HepG2 (cell line): ENCODE results near the gene MTA2. TPM values are rescaled to one million over a fixed set of nuclear protein-coding genes. Genes with fewer than 3 reads are reported as not detected.

Source experiments
- CHCHD3 ChIP-seq: sonication (generic); formaldehyde crosslinking; IDR thresholded peaks from 2 replicates; pipeline ENCODE4 v1.8.0; 2022; ENCODE audit warnings: mild to moderate bottlenecking, missing genetic modification reagents, moderate library complexity
- GABPA ChIP-seq, 2 experiments: IDR thresholded peaks; 2 replicates each; pipeline ENCODE4 v1.6.1; 2011 to 2016; ENCODE audit warnings: low read depth in 2 of 2, low read length in 1 of 2, missing biosample characterization in 1 of 2, missing genetic modification characterization in 1 of 2
- JARID2 ChIP-seq: sonication (generic); formaldehyde crosslinking; IDR thresholded peaks from 2 replicates; pipeline ENCODE4 v1.8.1; 2023; ENCODE audit warnings: missing genetic modification reagents, inconsistent platforms; ENCODE audit not compliant: insufficient replicate concordance
- MTERF4 ChIP-seq: sonication (generic); formaldehyde crosslinking; IDR thresholded peaks from 2 replicates; pipeline ENCODE4 v1.8.0; 2023; ENCODE audit warnings: mild to moderate bottlenecking, missing genetic modification reagents
- PBX2 ChIP-seq: IDR thresholded peaks from 2 replicates; pipeline ENCODE4 v1.6.1; 2016; ENCODE audit warnings: control low read depth
- POLR2A ChIP-seq, 2 experiments: IDR thresholded peaks; 2 replicates each; pipeline ENCODE4 v1.6.1; 2011; ENCODE audit warnings: low read depth in 2 of 2, low read length in 2 of 2, mild to moderate bottlenecking in 1 of 2, moderate library complexity in 1 of 2; ENCODE audit not compliant: insufficient read depth in 1 of 2
- SATB2 ChIP-seq: sonication (generic); formaldehyde crosslinking; IDR thresholded peaks from 2 replicates; pipeline ENCODE4 v1.5.0; 2020; ENCODE audit warnings: missing genetic modification reagents
- SUZ12 ChIP-seq: fragments of 150-350 bp; IDR thresholded peaks from 2 replicates; pipeline ENCODE4 v1.6.1; 2014; ENCODE audit warnings: low read depth, low read length
- TCF7 ChIP-seq: sonication (generic); IDR thresholded peaks from 2 replicates; pipeline ENCODE4 v1.6.1; 2016; ENCODE audit warnings: antibody characterized with exemption, low read depth
- TCF7L2 ChIP-seq: IDR thresholded peaks from 2 replicates; pipeline ENCODE4 v1.6.1; 2011; ENCODE audit warnings: mild to moderate bottlenecking, low read depth, low read length, moderate library complexity
- THAP9 ChIP-seq: sonication (generic); formaldehyde crosslinking; IDR thresholded peaks from 2 replicates; pipeline ENCODE4; 2020; ENCODE audit warnings: missing genetic modification reagents, mild to moderate bottlenecking, borderline replicate concordance
- U2AF1 ChIP-seq: fragments of 200-400 bp; formaldehyde crosslinking; optimal IDR thresholded peaks from 2 replicates; pipeline ENCODE3; 2017; ENCODE audit warnings: mild to moderate bottlenecking, low read depth, low read length
- ZBTB25 ChIP-seq: IDR thresholded peaks from 2 replicates; pipeline ENCODE4 v1.6.1; 2018; ENCODE audit warnings: missing genetic modification reagents
- ZBTB49 ChIP-seq: sonication (generic); formaldehyde crosslinking; IDR thresholded peaks from 2 replicates; pipeline ENCODE4 v1.4.0; 2020; ENCODE audit warnings: missing genetic modification reagents, borderline replicate concordance
- ZNF234 ChIP-seq: sonication (generic); formaldehyde crosslinking; conservative IDR thresholded peaks from 2 replicates; pipeline ENCODE4 v1.5.1; 2020; ENCODE audit warnings: mild to moderate bottlenecking, missing genetic modification reagents
- ZNF263 ChIP-seq: sonication (generic); formaldehyde crosslinking; IDR thresholded peaks from 2 replicates; pipeline ENCODE4 v1.4.0; 2020; ENCODE audit warnings: missing genetic modification reagents
- ZNF619 ChIP-seq: sonication (generic); formaldehyde crosslinking; IDR thresholded peaks from 2 replicates; pipeline ENCODE4 v1.4.0; 2020; ENCODE audit warnings: mild to moderate bottlenecking, missing genetic modification reagents
- ZNF83 ChIP-seq: sonication (generic); formaldehyde crosslinking; IDR thresholded peaks from 2 replicates; pipeline ENCODE4 v1.4.0; 2020; ENCODE audit warnings: missing genetic modification reagents, mild to moderate bottlenecking, borderline replicate concordance
- ZUFSP ChIP-seq: sonication (generic); formaldehyde crosslinking; IDR thresholded peaks from 2 replicates; pipeline ENCODE4 v1.9.0; 2021; ENCODE audit warnings: missing genetic modification reagents, mild to moderate bottlenecking, borderline replicate concordance
- polyA plus RNA-seq, 8 experiments: library from polyadenylated mRNA; depleted of rRNA in 3 of 8; stranded (reverse) in 7 of 8; unstranded in 1 of 8; fragments of >200 nt; fragmentation: Illumina TruSeq in 4 of 8; extraction: Trizol in 4 of 8; gene quantifications; 2 replicates each; pipeline versions ENCODE4 v1.2.1 to v1.2.3, GENCODE V29; 2011 to 2016; ENCODE audit warnings: low read depth in 4 of 8, missing spikeins in 1 of 8, mixed read lengths in 1 of 8; ENCODE audit not compliant: insufficient read depth in 1 of 8
- total RNA-seq, 5 experiments: library from RNA; depleted of rRNA; stranded (reverse); fragments of >200 nt; fragmentation: Illumina TruSeq; extraction: Trizol; gene quantifications; 2 replicates each; pipeline ENCODE4 v1.2.3, GENCODE V29; 2016; ENCODE audit warnings: low read depth in 1 of 5

Gene MTA2
- total and polyA plus RNA-seq, 2 of the 13 experiments (the other 11 are each of a cell fraction or from before 2014, with no cell fraction given) = 14.0 to 70.0 TPM

- no peak for TF ChIP-seq PBX2
- no peak for TF ChIP-seq ZNF83 (CRISPR knock-in tag)
- TF ChIP-seq ZNF619 (CRISPR knock-in tag) = no peak
- TF ChIP-seq MTERF4 (CRISPR knock-in tag) = no peak
- no peak for TF ChIP-seq ZNF234
- TF ChIP-seq ZUFSP (CRISPR knock-in tag) = no peak
- TF ChIP-seq TCF7L2 = no peak
- peak; percentile 40; the same call in 1 of the 2 replicates for TF ChIP-seq ZBTB25 (CRISPR knock-in tag)
- TF ChIP-seq GABPA (IDR thresholded peaks at IDR 0.05; ENCODE audit: low read depth, low read length) = peak; percentile 55
- peak; percentile 87 for TF ChIP-seq GABPA (CRISPR knock-in tag; IDR thresholded peaks at IDR 0.05; ENCODE audit: low read depth)
- no peak for TF ChIP-seq JARID2
- TF ChIP-seq POLR2A (IDR thresholded peaks at IDR 0.05; ENCODE audit: insufficient read depth in 1 of 2, low read depth in 2 of 2, low read length in 2 of 2) = peak in 1 of 2 experiments; percentile 46; a peak in 1 of 4 replicates
- TF ChIP-seq ZBTB49 (CRISPR knock-in tag) = no peak
- TF ChIP-seq U2AF1 = peak; percentile 58
- no peak for TF ChIP-seq TCF7
- TF ChIP-seq SATB2 (CRISPR knock-in tag) = no peak
- no peak for TF ChIP-seq THAP9 (CRISPR knock-in tag)
- no peak for TF ChIP-seq CHCHD3
- no peak; the same call in 1 of the 2 replicates for TF ChIP-seq ZNF263 (CRISPR knock-in tag)
- no peak for TF ChIP-seq SUZ12
These were observed 2.5 kb downstream of the MTA2 start (continued) for GRCh38 chr11:62599069-62599696.
